Stimulated activated CD4-positive, alpha-beta T cell treated with anti-CD3 and anti-CD28 coated beads, TNF-alpha, amount 100 ng/mL, for 24 hours (primary cell): Measurements from ENCODE around the gene RYR2.
"Not testable (repeated sequence)": the region's sequence is repeated elsewhere in the genome, so short reads cannot be mapped to it uniquely, and the experiment has no call there.

Experiments used
- DNase-seq, 3 experiments: peaks; one replicate each; pipeline ENCODE4 v3.0.0-alpha.2; 2020; ENCODE audit warnings: low read depth in 3 of 3

The RYR2 gene

DNA sequence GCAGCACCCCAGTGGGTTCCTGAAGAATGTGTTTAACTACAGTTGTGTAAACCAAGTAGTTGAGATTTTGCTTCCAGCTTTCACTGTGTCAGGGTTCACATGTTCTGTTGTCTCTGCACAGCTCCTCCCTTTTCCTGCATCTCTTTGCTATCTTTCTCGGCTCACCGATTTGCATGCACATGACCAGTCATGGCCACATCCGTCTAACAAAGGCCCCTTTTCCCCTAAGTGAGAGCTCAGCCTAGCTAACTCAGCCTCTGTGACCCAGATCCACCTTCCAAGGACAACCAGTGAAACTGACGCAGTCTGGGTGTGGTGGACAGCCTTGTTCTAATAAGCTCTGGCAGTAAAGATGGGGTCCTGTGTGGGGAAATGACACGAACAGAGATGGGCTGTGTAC is 747.6 kb downstream of the RYR2 start:
- no peak for DNase-seq

DNA sequence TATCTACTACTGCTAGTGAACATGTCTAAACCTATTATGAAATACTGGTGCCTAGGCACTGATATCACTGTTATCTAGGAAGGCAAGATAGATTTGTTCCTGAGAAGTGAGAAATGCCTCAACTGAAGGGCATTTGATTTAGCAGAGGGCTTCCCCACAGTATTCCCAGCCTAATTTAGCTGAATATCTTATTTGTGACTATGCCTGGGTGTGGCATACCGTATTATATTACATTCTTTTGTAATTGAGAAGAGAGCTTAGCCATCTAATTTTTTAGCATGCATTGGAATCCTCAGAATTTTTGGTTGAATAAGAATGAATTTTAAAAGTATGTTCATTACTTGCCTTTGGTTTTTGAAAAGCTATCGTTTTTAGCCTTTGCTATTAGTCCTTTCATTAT is 749.6 kb downstream of the RYR2 start:
- no peak for DNase-seq

DNA sequence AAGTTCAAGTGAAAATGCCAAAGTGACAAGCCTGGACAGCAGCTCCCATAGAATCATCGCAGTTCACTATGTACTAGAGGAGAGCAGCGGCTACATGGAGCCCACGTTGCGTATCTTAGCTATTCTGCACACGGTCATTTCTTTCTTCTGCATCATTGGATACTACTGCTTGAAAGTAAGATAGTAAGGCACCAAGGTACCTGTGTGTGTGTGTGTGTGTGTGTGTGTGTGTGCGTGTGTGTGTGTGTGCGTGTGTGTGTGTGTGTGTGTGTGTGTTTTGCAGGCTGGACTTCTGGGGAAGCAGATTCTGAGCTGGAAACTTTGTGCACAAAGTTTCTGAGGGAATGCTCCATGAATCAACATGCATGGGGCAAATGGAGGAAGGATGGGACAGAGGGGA is 750.2 kb downstream of the RYR2 start:
- DNase-seq: no peak

DNA sequence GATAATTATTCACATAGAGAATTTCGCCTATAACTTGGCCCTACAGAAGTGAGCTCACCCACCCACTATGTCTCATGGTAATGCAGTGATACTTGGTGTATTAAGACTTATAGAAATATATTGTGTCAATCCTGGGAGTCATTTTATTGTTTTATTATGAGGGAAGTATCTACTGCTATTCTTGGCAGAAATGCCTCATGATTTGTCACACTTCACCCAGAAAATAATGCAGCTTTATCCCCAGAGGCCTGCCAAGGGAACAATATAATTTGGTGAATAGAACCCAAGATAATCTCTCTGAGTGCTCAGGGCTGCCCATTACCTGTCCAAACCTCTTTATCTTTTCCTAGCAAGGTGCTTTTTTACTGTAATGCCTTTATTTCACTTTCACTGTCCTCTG is 750.7 kb downstream of the RYR2 start:
- no peak for DNase-seq

DNA sequence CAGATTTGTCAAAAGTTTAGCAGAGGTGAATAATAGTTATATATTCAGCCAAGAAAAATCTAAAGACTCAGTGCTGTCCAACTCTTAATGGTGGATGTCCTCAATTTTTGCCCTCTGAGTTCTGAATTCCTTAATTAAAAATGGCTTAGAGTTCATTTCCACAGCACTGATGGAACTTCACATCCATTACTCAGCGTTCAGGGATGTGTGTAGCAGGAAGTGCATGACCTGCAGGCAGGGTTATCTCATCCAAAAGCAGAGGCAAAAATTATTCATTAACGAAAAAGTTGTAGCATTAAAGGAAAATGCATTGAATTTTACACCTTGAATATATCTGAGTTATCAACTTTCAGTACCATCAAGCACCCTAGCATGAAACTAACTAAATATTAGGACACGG is 752.1 kb downstream of the RYR2 start:
- no peak for DNase-seq

DNA sequence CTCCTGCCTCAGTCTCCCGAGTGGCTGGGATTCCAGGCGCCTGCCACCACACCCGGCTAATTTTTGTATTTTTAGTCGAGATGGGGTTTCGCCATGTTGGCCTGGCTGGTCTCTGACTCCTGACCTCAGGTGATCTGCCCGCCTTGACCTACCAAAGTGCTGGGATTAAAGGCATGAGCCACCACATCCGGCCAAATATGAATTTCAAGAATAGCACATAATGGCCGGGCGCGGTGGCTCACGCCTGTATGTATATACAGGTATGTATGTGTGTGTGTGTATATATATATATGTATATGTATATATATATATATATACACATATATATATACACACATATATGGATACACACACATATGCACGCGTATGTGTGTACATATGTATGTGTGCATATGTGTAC is 753.6 kb downstream of the RYR2 start:
- DNase-seq: no peak

DNA sequence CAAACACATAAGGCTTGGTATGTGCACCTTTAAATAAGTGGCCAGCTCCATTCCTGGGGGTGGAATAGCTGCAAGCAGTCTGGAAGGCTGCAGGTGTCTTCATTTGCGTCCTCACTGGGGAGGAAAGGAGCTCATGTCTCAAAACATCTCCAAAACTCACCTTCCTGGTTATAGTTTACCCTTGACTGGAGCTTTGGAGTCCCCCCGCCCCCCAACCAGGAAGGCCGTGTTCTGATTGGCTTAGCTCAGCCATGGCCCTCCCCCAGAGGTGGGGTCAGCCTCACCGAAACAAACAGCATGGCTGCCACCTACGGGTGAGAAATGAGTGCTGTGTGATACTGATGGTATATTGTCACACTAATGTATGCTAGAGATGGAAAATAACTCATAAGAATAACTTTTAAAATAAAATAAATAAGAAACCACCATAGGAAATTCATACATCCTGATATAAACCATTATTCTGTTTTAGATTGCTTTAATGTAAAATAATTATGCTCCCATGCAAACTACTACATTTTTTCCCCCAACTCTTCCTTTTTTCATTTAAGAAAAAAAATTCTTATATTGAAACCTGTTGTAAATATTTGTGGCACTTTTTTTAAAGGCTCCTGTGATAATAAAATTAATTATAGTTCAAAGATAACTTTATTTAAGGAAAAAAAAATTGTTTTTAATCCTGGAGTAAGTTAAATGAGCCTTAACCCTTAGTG is 757.9 kb downstream of the RYR2 start:
- DNase-seq: peak in 2 of 3 experiments; percentile 8 to 34

DNA sequence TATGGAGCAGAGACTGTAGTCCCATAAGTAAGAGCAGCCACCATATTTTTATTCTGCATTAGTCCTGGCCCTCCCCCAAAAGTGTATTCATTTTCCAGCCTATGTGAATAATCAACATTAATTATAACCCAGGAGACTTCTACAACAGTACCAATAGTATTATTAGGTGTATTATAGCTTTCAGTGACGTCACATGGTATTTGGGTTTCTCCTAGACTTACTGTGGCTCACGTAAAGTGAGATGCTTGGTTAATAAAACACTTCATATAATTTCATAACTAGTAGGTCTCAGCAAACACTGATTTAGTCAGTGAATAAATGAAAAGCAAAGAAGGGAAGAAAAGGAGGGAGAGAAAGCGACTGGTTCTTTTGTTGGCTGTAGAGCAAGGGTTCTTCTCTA is 762.5 kb downstream of the RYR2 start:
- DNase-seq: no peak

DNA sequence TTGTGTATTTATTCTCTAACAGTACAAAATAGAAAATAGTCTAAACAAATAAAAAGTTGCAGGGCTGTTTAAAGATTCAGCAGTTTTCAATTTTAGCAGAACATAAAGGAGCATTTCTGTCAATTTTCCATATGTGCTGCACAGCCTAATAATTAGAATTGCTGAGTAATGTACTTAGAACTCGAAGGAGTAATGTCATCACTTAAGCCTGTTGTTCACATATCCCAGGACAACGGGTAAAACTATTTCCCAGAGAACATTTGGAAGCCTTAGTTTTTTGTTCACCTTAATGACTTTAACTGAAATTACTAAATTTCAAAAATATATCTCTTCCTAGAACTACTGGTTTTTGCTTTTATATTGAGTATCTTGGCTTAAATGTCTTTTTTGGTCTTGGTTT is 767.1 kb downstream of the RYR2 start:
- no peak for DNase-seq

DNA sequence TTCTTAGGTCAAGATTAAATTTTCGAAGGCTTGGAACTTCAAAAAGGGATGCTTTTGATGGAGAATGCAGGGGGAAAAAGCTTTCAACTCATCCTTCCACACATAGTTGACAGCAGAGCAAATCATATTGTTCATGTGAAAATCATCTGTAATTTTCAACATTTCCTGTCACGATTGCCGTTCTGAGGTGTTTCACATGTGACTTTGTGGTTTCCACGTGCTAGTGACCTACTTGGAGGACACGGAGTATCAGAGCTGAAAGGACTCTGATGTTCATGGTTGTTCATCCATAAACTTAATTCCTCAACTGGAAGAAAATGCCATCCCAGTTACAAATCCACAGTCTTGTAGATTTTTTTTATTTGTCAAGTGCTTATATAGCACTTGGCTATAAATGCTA is 769.6 kb downstream of the RYR2 start:
- no peak for DNase-seq

DNA sequence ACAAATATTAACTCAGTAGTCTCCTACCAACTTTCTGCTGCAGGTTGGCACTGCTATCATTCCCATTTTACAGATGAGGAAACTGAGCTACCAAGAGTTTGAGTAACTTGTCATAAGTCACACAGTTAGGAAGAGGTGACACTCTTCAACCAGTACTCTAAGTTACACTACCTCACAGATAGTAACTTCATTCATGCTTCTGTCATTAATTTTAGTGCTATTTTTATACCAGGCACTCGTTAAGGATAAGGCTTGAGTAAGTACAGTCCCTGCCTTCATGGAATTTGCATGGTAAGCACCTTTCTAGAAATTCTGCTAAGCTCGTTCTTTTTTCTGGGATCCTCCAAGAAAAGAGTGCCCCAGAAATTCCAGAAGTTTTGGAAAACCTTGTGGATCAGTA is 770.1 kb downstream of the RYR2 start:
- no peak for DNase-seq

DNA sequence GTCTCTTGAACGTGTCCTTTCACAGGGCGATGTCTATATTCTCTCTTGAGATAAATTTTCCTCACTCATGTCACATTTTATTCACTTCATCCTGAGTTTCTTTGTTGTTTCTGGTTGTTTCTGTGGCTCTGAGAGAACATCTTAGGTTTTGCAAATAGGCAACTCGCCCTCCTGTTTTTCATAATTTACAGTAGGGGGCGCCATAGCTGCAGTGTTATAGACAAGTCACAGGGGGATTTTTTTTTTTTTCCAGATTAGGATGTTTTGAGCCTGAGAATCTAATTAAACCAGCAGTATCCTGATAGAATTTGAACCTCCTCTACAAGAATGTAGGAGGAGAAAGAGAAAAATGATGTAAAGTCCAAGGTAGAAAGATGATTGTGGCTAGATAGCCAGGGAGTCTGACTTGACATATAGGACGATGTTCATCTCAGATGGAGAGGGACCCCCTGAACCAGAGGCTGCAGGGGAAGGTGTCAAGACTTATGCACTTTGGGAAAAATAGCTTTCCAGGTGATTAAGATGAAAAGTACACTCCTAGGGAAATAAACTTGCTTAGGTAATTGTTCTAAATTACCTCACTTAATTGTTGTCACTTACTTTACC is 772.4 kb downstream of the RYR2 start:
- DNase-seq: no peak

DNA sequence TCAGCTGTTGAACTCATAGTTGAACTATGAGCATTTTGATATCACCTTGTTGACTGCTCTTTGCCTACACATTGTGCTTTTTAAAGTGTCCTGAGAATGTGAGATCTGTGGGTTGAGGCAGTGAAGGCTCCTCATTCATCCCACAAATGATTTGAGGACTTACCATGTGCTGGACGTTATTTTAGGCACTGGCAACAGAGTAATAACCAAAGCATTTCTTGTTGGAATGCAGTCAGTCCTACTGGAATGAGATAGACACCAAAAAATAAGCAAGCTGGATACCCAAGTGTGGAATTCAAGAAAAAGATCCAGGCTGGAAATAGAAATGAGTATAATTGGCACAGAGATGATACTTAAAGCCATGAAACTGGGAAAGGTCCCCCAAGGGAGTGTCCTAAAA is 775.3 kb downstream of the RYR2 start:
- DNase-seq: no peak

DNA sequence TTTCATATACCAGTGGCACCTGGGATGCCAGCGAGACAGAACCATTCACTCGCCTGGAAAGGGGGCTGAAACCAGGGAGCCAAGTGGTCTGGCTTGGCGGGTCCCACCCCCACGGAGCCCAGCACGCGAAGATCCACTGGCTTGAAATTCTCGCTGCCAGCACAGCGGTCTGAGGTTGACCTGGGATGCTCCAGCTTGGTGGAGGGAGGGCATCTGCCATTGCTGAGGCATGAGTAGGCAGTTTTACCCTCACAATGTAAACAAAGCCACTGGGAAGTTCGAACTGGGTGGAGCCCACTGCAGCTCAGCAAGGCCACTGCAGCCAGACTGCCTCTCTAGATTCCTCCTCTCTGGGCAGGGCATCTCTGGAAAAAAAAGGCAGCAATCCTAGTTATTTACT is 778.6 kb downstream of the RYR2 start:
- not testable (repeated sequence) for DNase-seq

DNA sequence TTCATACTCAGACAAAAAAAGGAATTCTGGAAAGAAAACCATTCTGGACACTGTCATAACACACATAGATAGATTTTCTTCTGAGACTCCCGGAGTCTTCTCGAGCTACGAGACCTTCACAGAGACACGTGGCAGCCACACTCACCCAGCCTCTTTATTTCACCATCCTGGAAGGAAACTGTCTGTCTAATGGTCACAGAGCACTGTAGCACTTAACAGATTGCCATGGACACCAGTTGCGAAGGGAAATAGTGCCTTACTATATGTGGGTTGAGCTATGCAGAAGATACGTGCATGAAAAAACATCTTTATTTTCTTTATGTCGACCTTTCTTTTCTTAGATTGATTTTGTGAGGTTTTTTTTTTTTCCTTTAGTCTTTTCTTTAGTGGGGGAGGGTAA is 790.9 kb downstream of the RYR2 start:
- DNase-seq: no peak

DNA sequence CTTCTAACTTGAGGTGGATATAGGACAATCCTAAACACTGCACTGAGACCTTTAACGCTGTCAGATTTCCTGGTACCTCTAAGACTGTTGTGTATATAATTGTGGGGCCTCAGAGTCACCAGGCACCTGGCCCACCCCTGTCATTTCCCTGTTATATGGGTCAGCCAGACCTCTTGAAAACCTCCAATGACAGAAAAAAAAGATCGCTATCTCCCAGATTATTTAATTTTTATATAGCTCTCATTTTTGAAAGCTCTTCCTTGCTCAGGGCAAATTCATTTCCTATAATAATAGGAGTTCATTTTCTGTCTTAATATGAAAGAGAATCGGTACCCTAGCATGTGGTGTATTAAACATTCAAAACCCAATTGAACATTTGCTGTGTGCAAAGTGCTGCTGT is 792.1 kb downstream of the RYR2 start:
- no peak for DNase-seq

DNA sequence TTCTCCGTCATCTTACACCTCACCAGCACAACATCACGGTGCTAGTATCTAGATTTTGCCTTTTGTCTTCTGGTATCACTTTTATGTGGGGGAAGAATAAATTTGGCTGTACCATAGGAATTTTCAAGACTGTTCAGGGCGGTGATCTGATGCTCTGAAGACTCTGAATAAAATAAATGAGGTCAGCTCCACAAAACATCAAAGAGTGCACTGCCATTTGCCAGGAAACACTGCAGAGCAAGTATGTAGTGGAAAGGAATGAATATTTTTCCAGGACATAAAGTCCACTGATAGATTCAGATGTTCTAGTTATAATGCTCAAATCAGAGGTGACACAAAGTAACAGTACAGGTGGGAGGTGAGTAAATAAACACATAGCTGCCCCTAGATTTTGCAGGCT is 792.5 kb downstream of the RYR2 start:
- no peak for DNase-seq

DNA sequence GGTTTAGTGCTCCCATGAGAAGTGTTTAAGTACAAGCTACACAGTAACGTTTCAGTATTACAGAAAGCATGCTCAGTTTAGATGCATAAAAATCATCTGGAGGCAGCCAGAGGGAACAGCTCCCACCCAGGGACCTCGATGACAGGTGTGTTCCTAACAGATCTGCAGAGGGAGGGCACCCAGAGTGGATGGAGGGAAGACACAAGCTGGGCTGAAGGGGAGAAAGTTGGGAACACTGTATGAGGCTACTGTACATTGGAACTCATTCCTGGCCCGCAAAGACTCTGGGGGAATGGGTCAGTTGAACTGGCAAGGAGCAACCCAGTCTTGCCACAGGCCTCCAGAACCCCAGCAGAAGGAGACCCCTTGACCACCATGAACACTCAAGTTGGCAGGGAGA is 796.3 kb downstream of the RYR2 start:
- no peak for DNase-seq

DNA sequence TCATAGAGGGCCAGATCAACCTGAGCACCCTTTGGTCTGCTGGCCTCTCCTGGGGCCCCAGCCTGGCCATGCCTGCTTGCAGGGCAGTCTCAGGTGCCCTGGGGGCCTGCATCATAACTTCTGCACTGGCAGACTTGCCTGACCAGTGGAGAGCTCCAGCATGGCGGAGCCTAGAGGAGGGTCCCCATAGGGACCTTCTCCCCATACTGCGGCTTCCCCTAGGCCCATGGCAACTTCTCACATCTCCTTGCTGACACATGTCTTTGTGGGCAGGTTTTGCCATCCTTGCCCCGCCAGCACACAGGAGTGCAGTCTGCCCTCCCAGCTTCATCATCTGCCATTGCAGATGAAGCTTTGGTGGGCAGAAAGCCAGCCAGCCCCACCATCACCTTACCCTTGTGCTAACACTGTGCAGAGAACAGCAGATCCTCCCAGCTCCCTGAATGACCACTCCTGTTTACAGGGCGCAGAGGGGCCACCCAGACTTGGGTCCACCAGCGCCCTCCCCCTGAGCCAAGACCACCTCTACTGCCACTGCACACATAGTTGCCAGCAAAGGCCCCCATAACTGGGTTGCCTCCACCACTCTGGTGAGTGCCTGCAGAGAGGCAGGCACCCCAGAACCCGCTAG is 797.0 kb downstream of the RYR2 start:
- no peak for DNase-seq

DNA sequence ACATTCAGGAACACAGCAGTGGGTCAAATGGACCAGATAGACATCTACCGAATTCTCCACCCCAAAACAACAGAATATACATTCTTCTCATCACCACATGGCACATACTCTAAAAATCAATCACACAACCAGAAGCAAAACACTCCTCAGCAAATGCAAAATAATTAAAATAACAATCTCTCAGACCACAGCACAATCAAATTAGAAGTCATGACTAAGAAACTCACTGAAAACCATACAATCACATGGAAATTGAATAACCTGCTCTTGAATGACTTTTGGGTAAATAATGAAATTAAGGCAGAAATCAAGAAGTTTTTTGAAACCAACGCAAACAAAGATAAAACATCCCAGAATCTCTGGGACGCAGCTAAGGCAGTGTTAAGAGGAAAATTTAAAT is 799.5 kb downstream of the RYR2 start:
- no peak for DNase-seq

DNA sequence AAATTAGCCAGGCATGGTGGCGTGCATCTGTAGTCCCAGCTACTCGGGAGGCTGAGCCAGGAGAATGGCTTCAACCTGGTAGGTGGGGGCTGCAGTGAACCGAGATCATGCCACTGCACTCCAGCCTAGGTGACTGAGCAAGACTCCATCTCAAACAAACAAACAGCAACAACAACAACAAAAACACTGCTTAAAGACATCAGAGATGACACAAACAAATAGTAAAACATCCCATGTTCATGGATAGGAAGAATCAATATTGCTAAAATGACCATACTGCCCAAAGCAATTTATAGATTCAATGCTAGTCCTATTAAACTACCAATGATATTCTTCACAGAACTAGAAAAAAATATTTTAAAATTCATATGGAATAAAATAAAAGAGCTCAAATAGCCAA is 801.5 kb downstream of the RYR2 start:
- DNase-seq: not testable (repeated sequence)

DNA sequence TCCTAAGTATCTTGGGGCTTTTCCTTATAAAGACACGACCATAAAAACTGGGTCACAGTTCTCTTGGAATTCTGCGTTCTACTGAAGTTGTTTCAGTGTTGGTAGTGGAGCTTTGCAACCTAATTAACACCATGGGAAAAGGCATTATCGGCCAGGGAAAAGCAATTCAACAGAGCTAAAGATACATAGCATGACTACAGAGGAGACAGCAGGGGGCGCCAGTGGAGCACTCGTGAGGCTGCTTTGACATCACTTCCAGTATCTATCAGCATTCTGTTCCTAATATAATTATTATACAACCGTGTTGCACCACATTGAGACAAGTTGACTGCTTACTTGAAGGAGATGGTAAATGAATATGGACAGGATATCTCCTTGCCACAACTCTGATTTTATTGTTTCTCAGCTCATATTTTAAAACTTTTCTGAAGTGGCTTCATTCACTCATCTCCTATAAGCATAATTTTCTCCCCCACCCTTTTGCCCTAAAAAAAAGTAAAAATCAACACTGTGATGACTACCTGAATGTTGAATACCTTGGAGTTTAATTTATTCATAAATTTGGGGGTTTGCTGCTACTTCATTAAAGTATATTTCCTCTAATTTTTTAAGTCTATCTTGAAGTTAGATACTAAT is 809.3 kb downstream of the RYR2 start:
- DNase-seq: peak in 1 of 3 experiments; percentile 22

DNA sequence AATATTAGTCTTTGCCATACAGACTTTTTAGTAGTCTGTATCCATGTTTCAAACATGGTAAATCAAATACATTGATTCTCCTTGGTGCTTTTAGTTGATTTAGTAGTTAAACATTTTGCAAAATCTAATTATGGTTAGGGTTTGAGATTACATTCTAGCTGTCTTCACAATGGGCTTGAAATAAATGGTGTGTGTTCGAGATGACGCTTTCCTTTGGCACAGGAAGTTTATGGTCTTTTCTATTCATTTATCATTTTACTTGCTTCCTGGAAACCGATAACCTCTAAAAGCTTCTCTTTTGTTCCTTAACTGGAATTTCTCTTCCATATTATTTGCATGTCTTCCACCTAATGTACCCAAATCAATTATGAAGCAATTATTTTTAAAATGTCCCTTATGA is 810.4 kb downstream of the RYR2 start:
- DNase-seq: no peak
